COLO829 (cell line): Measurements from ENCODE around the gene SLC26A4.

ENCODE experiments used
- DNase-seq: peaks from one replicate; pipeline ENCODE4 v3.0.0; 2012; ENCODE audit warnings: low spot score

The SLC26A4 gene

GRCh38 chr7:107754642-107755041 is 94.0 kb downstream of the SLC26A4 start:
- no peak for DNase-seq

- no peak for DNase-seq
Measured at GRCh38 chr7:107758667-107759066, 98.0 kb downstream of the SLC26A4 start.

- DNase-seq, result no peak
Measured at GRCh38 chr7:107767391-107767790, 106.8 kb downstream of the SLC26A4 start.
